GM06990 (cell line): Measurements from ENCODE around the gene ABAT.
"Not testable (repeated sequence)": the region's sequence is repeated elsewhere in the genome, so short reads cannot be mapped to it uniquely, and the experiment has no call there.

Experiments used
- DNase-seq: peaks from one replicate; pipeline ENCODE4 v3.0.0-alpha.2; 2011; ENCODE audit not compliant: insufficient read length; ENCODE audit errors: extremely low read depth
- H3K27me3 ChIP-seq: replicated peaks from 2 replicates; pipeline ENCODE4 v1.6.0; 2011; ENCODE audit warnings: low read length; ENCODE audit not compliant: control insufficient read depth, insufficient read depth
- H3K36me3 ChIP-seq: 2 replicates; pipeline ENCODE4 v1.5.1; 2011; ENCODE audit warnings: low read length; ENCODE audit not compliant: control insufficient read depth, insufficient read depth
- H3K4me3 ChIP-seq: replicated peaks from 2 replicates; pipeline ENCODE4 v1.5.1; 2011; ENCODE audit warnings: low read depth, mild to moderate bottlenecking, control low read depth, low read length
- CTCF ChIP-seq: IDR thresholded peaks from 2 replicates; pipeline ENCODE4 v1.5.1; 2011; ENCODE audit warnings: low read length, control low read depth, mild to moderate bottlenecking, inconsistent platforms; ENCODE audit not compliant: insufficient read depth, poor library complexity, severe bottlenecking

Gene ABAT

DNA sequence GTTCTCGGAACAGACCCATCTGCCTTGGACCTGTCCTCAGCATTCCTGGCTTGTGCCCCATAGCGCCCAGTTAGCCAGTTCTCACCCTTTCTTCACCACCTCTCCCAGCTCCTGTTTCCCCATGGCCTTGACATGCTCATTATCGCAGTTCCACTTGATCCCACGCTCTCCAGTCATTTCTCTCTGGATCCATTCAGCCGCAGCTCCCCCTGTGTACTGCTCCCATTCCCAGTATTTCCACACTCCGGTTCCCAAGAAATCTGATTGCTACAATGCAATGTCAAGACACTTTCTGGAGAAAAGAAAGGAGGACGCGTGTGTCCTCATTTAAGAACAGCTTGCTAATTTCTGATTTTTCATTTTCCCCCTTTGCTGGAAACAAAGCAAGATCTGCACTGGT lies 67.7 kb downstream of the ABAT start:
- DNase-seq = no peak
- no peak for TF ChIP-seq CTCF
- H3K27me3 ChIP-seq = no peaks in the 10 kb centered on the region
- no peaks in the 10 kb centered on the region for H3K36me3 ChIP-seq
- no peak overlapping the region for H3K4me3 ChIP-seq

- not testable (repeated sequence) for DNase-seq, H3K36me3 ChIP-seq, H3K27me3 ChIP-seq, H3K4me3 ChIP-seq
These were observed 74.5 kb downstream of the ABAT start for GRCh38 chr16:8748944-8749343.

DNA sequence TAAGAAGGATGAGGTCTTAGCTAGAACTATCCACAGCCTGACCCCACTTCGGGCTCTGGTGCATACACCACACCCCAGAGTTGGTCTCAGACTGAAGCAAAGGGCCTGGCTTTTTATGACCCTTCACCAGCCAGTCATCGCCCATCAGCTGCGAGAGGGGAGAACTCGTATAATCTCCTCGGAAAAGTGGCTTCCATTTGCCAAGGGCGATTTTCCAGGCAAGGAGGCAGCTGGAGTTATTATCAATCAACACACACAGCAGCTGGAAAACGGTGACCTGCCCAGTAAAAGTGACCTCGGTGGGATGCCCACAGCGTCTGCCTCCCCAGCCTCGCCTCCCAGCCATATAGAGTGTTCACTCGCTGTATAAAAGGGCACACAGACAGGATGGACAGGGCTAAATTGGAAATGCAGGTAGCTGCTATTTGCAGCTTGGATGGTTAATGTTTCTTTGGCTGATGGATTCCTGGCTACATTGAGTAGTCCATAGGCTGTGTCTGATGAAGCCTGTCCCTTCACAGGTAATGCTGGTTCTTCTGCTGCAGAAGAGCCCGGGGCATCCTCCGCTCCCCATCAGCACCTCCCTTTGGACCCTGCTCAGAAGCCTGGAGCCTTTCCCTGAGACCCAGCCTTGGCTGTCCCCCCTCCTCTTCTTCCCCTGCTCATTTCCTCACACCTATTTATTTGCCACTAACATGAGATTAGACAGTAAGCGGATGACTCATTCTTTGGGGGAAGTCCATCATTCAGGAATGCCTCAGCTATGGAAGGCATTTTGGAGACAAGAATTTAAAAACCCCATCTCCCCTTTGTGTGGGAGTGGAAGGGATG lies 77.3 kb downstream of the ABAT start:
- Histone ChIP-seq H3K36me3 (no peaks in the 10 kb centered on the region), H3K27me3 (no peaks in the 10 kb centered on the region), H3K4me3 (no peak overlapping the region)
- TF ChIP-seq CTCF = no peak
- DNase-seq = no peak

- H3K27me3 ChIP-seq = no peaks in the 10 kb centered on the region
- no peaks in the 10 kb centered on the region for H3K36me3 ChIP-seq
- no peak for DNase-seq
- TF ChIP-seq CTCF = no peak
- no peak overlapping the region for H3K4me3 ChIP-seq
These were observed 78.3 kb downstream of the ABAT start for GRCh38 chr16:8752706-8753105.

GRCh38 chr16:8753416-8754054 lies 79.1 kb downstream of the ABAT start:
- H3K36me3 ChIP-seq = no peaks in the 10 kb centered on the region
- no peak for DNase-seq
- no peak for TF ChIP-seq CTCF
- no peak overlapping the region for H3K4me3 ChIP-seq
- H3K27me3 ChIP-seq = no peaks in the 10 kb centered on the region

GRCh38 chr16:8756755-8757154 lies 82.3 kb downstream of the ABAT start:
- no peak for DNase-seq
- TF ChIP-seq CTCF = no peak
- no peak overlapping the region for H3K4me3 ChIP-seq

More at GRCh38 chr16:8756755-8757154, 82.3 kb downstream of the ABAT start:
- no peaks in the 10 kb centered on the region for H3K27me3 ChIP-seq
- H3K36me3 ChIP-seq = no peaks in the 10 kb centered on the region
